Smooth muscle cell (in vitro differentiated cells): ENCODE measurements around the gene PCDHA5. TPM values are rescaled to one million over a fixed set of nuclear protein-coding genes. Genes with fewer than 3 reads are reported as not detected.
"Not testable (repeated sequence)": the region's sequence is repeated elsewhere in the genome, so short reads cannot be mapped to it uniquely, and the experiment has no call there.

ENCODE experiments used
- DNase-seq: peaks from one replicate; lab custom pipeline; 2025; ENCODE audit not compliant: unreplicated experiment; lab: John Stamatoyannopoulos, UW
- H2AFZ ChIP-seq: fragments of 200-600 bp; sonication (generic); 2 replicates; pipeline ENCODE4 v1.6.0; 2016; ENCODE audit warnings: antibody characterized with exemption, low read depth, mild to moderate bottlenecking
- H3F3A ChIP-seq: fragments of 200-600 bp; sonication (generic); 2 replicates; pipeline ENCODE4 v1.6.0; 2017; ENCODE audit warnings: antibody characterized with exemption, low read depth
- H3K27ac ChIP-seq: fragments of 200-600 bp; sonication (generic); 2 replicates; pipeline ENCODE4 v1.5.1; 2016; ENCODE audit warnings: low read depth, mild to moderate bottlenecking
- H3K27me3 ChIP-seq: fragments of 200-600 bp; sonication (generic); 2 replicates; pipeline ENCODE4 v1.6.1; 2016; ENCODE audit warnings: low read depth, mild to moderate bottlenecking
- H3K36me3 ChIP-seq: fragments of 200-600 bp; sonication (generic); 2 replicates; pipeline ENCODE4 v1.5.1; 2016; ENCODE audit warnings: low read depth
- H3K4me1 ChIP-seq: fragments of 200-600 bp; sonication (generic); 2 replicates; pipeline ENCODE4 v1.5.1; 2016; ENCODE audit warnings: low read depth
- H3K4me2 ChIP-seq: fragments of 200-600 bp; sonication (generic); 2 replicates; pipeline ENCODE4 v1.6.0; 2016; ENCODE audit warnings: mild to moderate bottlenecking
- H3K4me3 ChIP-seq: fragments of 200-600 bp; sonication (generic); 2 replicates; pipeline ENCODE4 v1.5.1; 2016; ENCODE audit warnings: mild to moderate bottlenecking
- H3K79me2 ChIP-seq: fragments of 200-600 bp; sonication (generic); 2 replicates; pipeline ENCODE4 v1.6.0; 2016; ENCODE audit warnings: low read depth, mild to moderate bottlenecking
- H3K9ac ChIP-seq: fragments of 200-600 bp; sonication (generic); 2 replicates; pipeline ENCODE4 v1.6.0; 2016; ENCODE audit warnings: low read depth
- H3K9me3 ChIP-seq: fragments of 200-600 bp; sonication (generic); replicated peaks from 2 replicates; pipeline ENCODE4 v1.5.1; 2016; ENCODE audit warnings: low read depth
- H4K20me1 ChIP-seq: fragments of 200-600 bp; sonication (generic); 2 replicates; pipeline ENCODE4 v1.6.0; 2016; ENCODE audit warnings: low read depth
- WGBS: methylation state at CpG from one replicate; pipeline ENCODE4 v1.1.7; 2016; ENCODE audit warnings: low lambda C conversion rate; 5-methylcytosine and 5-hydroxymethylcytosine counted together
- polyA plus RNA-seq: library from polyadenylated mRNA; unstranded; fragments of >200 nt; fragmentation: Nextera tagmentation; extraction: Ambion mirVana; gene quantifications from 2 replicates; pipeline ENCODE4 v1.2.1, GENCODE V29; 2016
- total RNA-seq: library from RNA; depleted of rRNA; stranded (reverse); fragments of >200 nt; gene quantifications from 2 replicates; pipeline ENCODE4 v1.2.3, GENCODE V29; 2014
- TF ChIP-seq, protein P1 (sequence below): fragments of 200-600 bp; sonication (generic); IDR thresholded peaks from 2 replicates; pipeline ENCODE4 v1.5.1; 2017; ENCODE audit warnings: borderline replicate concordance, mild to moderate bottlenecking, antibody characterized with exemption; ENCODE audit not compliant: insufficient read depth, poor library complexity, severe bottlenecking

The PCDHA5 gene
- total and polyA plus RNA-seq, 2 experiments from 2014 or later = 0.05 to 0.31 TPM

DNA sequence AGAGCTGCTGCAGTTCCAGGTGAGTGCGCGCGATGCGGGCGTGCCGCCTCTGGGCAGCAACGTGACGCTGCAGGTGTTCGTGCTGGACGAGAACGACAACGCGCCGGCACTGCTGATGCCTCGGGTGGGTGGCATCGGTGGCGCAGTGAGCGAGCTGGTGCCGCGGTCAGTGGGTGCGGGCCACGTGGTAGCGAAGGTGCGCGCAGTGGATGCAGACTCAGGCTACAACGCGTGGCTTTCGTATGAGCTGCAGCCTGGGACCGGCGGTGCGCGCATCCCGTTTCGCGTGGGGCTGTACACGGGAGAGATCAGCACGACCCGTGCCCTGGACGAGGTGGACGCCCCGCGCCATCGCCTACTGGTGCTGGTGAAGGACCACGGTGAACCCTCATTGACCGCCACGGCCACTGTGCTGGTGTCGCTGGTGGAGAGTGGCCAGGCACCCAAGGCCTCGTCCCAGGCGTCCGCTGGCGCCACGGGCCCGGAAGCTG lies 18.6 kb upstream of the PCDHA5 start:
- TF ChIP-seq, protein P1, sequence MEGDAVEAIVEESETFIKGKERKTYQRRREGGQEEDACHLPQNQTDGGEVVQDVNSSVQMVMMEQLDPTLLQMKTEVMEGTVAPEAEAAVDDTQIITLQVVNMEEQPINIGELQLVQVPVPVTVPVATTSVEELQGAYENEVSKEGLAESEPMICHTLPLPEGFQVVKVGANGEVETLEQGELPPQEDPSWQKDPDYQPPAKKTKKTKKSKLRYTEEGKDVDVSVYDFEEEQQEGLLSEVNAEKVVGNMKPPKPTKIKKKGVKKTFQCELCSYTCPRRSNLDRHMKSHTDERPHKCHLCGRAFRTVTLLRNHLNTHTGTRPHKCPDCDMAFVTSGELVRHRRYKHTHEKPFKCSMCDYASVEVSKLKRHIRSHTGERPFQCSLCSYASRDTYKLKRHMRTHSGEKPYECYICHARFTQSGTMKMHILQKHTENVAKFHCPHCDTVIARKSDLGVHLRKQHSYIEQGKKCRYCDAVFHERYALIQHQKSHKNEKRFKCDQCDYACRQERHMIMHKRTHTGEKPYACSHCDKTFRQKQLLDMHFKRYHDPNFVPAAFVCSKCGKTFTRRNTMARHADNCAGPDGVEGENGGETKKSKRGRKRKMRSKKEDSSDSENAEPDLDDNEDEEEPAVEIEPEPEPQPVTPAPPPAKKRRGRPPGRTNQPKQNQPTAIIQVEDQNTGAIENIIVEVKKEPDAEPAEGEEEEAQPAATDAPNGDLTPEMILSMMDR = no peak

DNA sequence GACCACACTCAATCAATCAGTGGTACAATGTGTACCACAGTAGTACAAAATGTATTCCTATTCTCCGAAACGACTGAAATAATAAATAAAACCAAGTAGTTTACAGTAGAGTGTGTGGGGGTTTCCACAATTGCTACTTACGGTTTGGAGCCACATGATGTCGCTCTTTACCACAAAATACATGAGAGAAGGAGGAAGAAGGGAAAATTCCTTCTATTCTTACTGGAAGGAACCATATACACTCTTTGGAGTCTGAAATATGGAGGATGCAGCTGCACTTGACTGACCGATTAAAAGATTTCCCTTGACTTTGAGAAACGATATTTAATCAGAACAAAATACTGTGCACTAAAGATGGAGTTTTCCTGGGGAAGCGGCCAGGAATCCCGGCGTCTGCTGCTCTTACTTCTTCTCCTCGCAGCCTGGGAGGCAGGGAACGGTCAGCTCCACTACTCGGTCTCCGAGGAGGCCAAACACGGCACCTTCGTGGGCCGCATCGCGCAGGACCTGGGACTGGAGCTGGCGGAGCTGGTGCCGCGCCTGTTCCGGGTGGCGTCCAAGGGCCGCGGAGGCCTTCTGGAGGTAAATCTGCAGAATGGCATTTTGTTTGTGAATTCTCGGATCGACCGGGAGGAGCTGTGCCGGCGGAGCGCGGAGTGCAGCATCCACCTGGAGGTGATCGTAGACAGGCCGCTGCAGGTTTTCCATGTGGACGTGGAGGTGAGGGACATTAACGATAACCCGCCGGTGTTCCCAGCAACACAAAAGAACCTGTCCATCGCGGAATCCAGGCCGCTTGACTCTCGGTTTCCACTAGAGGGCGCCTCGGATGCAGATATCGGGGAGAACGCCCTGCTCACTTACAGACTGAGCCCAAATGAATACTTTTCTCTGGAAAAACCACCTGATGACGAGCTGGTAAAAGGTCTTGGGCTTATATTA lies 14.3 kb upstream of the PCDHA5 start, which contains the start of gene PCDHA4:
TSS of gene PCDHA4 (plus strand) at position 235 of the 942 bp plus-strand sequence.
- TF ChIP-seq, protein P1 = peak; percentile 69
- Histone ChIP-seq H3K36me3 (no peaks in the 10 kb centered on the region), H3K79me2 (no peaks in the 10 kb centered on the region), H3K27me3 (no peaks in the 10 kb centered on the region), H3K4me1 (no peaks in the 10 kb centered on the region), H3K9ac (peak within 1 kb of the TSS; percentile 72), H3F3A (no peaks in the 10 kb centered on the region), H4K20me1 (no peaks in the 10 kb centered on the region), H3K9me3 (no peaks in the 10 kb centered on the region), H3K4me3 (peak within 1 kb of the TSS; percentile 76), H3K27ac (peak within 1 kb of the TSS; percentile 32), H3K4me2 (peak within 1 kb of the TSS; percentile 88), H2AFZ (peak within 1 kb of the TSS; percentile 100)
- 2% methylated on average over 47 of the region's 47 CpGs for WGBS
- DNase-seq = peak; percentile 12

More for the DNA sequence above, 18.6 kb upstream of the PCDHA5 start:
- Histone ChIP-seq H3K79me2 (no peaks in the 10 kb centered on the region), H4K20me1 (no peaks in the 10 kb centered on the region), H3K9me3 (peaks cover 7% of the 10 kb centered on the region), H3K27ac (no peak overlapping the region), H3K9ac (no peak overlapping the region), H3K4me3 (no peak overlapping the region), H3K4me2 (no peak overlapping the region), H3F3A (no peaks in the 10 kb centered on the region), H3K4me1 (no peaks in the 10 kb centered on the region), H2AFZ (no peak overlapping the region), H3K36me3 (peaks cover 8% of the 10 kb centered on the region), H3K27me3 (no peaks in the 10 kb centered on the region)
- WGBS = 98% methylated on average over 34 of the region's 53 CpGs
- DNase-seq = no peak

DNA sequence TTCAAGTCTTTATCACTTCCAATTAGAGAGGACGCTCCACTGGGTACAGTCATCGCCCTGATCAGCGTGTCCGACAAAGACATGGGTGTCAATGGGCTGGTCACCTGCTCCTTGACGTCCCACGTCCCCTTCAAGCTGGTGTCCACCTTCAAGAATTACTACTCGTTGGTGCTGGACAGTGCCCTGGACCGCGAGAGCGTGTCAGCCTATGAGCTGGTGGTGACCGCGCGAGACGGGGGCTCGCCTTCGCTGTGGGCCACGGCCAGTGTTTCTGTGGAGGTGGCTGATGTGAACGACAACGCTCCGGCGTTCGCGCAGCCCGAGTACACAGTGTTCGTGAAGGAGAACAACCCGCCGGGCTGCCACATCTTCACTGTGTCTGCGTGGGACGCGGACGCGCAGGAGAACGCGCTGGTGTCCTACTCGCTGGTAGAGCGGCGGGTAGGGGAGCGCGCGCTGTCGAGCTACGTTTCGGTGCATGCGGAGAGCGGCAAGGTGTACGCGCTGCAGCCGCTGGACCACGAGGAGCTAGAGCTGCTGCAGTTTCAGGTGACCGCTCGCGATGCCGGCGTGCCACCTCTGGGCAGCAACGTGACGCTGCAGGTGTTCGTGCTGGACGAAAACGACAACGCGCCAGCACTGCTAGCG lies 13.0 kb upstream of the PCDHA5 start:
- H3K27me3 ChIP-seq, H4K20me1 ChIP-seq, H3K79me2 ChIP-seq, H3K27ac ChIP-seq, H3K36me3 ChIP-seq, H3K4me2 ChIP-seq, H3K9ac ChIP-seq, H3K4me1 ChIP-seq, DNase-seq, H3K9me3 ChIP-seq, H3F3A ChIP-seq, H2AFZ ChIP-seq: not testable (repeated sequence)
- peak overlapping the region; percentile 76 for H3K4me3 ChIP-seq
- WGBS = 98% methylated on average over 62 of the region's 62 CpGs

DNA sequence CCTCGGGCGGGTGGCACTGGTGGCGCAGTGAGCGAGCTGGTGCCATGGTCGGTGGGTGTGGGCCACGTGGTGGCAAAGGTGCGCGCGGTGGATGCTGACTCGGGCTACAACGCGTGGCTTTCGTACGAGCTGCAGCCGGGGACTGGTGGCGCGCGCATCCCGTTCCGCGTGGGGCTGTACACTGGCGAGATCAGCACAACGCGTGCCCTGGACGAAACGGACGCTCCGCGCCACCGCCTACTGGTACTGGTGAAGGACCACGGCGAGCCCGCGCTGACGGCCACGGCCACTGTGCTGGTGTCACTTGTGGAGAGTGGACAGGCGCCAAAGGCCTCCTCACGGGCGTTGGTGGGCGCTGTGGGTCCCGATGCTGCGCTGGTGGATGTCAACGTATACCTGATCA lies 12.5 kb upstream of the PCDHA5 start:
- WGBS = over 99% methylated on average over 40 of the region's 43 CpGs
- no peaks in the 10 kb centered on the region for H3K4me1 ChIP-seq
- no peak overlapping the region for H3K4me3 ChIP-seq
- no peaks in the 10 kb centered on the region for H3F3A ChIP-seq
- no peaks in the 10 kb centered on the region for H3K9me3 ChIP-seq
- H3K36me3 ChIP-seq = no peaks in the 10 kb centered on the region
- TF ChIP-seq, protein P1 = no peak
- H3K9ac ChIP-seq = no peak overlapping the region
- H4K20me1 ChIP-seq = no peaks in the 10 kb centered on the region
- H3K4me2 ChIP-seq = no peak overlapping the region
- H3K27ac ChIP-seq = no peak overlapping the region
- no peak overlapping the region for H2AFZ ChIP-seq
- no peaks in the 10 kb centered on the region for H3K27me3 ChIP-seq
- no peak for DNase-seq
- no peaks in the 10 kb centered on the region for H3K79me2 ChIP-seq
